DLD1 (cell line): Measurements from ENCODE around the gene KIF2C.
"Not testable (repeated sequence)": the region's sequence is repeated elsewhere in the genome, so short reads cannot be mapped to it uniquely, and the experiment has no call there.

Experiments
- in situ Hi-C: cut with HindIII; loops from 2 replicates; pipeline ENCODE4 v1.10.0; 2017; ENCODE audit warnings: low sequenced_read_pairs

The KIF2C gene

GRCh38 chr1:44792736-44793502 lies 53.3 kb downstream of the KIF2C start:
- in situ Hi-C loops = no loop called here

DNA sequence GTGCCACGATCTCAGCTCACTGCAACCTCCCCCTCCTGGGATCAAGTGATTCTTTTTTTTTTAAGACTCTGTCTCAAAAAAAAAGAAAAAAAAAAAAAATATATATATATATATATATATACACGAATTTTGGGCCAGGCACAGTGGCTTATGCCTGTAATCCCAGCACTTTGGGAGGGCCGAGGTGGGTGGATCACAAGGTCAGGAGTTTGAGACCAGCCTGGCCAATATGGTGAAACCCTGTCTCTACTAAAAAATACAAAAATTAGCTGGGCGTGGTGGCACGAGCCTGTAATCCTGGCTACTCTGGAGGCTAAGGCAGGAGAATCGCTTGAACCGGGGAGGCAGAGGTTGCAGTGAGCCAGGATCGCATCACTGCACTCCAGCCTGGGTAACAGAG lies 58.2 kb downstream of the KIF2C start:
- in situ Hi-C loops = not testable (repeated sequence)

DNA sequence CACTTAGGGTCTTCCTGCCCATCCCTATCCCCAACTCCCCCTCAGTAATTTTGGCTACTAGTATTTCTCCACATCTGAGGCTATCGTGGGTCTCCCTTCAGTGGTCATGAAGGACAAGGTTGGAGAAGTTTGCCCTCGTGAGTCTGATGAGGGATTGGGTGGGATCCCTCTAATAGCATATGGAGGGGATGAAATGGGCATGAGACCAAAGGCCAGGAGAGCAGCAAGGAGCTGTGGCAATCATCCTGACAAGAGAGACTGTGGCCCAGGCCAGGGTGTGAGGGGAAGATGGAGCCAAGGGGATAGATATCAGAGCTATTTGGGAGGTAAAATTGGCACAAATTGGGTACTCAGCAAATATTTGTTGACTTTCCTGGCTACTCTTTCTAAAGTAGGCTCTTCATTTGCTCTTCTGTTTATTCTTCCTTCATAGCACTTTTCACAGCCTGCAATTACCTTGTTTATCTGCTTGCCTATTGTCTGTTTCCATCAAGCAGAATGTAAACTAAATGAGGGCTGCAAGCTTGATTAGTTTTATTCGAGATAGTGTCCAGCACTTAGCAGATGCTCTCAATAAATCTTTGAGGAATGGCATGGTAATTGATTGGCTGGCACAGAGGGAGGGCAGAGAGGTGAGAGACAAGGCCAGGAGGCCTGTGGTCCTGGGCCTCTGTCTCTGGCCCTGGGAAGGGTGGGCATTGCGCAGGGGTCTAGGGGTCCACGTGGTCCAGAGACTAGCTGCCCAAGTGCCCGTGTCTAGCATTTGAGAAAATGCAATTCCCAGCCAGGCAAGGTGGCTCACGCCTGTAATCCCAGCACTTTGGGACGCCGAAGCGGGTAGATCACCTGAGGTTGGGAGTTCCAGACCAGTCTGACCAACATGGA lies 59.1 kb downstream of the KIF2C start:
- in situ Hi-C loops = no loop called here

DNA sequence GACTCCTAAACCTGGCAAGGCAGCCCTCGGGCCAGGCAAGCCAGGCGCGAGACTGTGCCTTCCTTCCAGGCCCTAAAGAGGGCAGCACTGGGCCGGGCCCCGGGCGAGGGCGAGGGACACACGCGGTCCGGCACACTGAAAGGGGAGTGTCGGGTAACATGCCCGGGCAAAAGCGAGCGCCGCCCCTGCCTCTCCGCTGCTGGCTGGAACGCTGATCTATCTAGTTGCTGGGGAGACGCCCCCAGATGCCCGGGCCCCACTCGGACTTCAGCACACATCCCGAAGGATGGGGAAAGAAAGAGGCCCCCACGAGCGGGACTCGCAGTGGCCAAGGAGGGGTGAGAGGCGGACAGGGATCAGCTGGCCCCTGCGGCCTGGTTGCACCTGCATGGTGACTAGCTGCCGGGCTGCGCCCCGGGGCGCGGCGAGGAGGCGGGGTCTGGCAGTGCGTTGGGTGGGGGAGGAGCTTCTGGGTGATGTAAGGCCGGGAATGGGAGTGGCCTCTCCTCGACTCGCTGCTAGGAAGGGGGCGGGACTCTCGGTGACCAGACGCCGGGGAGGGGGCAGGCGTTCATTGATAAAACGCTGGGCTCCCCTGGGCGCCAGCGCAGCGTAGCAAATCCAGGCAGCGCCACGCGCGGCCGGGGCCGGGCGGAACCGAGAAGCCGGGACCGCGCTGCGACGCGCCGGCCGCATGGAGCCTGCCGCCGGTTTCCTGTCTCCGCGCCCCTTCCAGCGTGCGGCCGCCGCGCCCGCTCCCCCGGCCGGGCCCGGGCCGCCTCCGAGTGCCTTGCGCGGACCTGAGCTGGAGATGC lies 60.3 kb downstream of the KIF2C start, which contains the start of gene PLK3:
TSS of gene PLK3 (plus strand) at position 608 of the 815 bp plus-strand sequence. CDS start at position 695, 87 bp downstream.
- in situ Hi-C loops = no loop called here

GRCh38 chr1:44801491-44802305 lies 62.1 kb downstream of the KIF2C start:
- in situ Hi-C loops = no loop called here

DNA sequence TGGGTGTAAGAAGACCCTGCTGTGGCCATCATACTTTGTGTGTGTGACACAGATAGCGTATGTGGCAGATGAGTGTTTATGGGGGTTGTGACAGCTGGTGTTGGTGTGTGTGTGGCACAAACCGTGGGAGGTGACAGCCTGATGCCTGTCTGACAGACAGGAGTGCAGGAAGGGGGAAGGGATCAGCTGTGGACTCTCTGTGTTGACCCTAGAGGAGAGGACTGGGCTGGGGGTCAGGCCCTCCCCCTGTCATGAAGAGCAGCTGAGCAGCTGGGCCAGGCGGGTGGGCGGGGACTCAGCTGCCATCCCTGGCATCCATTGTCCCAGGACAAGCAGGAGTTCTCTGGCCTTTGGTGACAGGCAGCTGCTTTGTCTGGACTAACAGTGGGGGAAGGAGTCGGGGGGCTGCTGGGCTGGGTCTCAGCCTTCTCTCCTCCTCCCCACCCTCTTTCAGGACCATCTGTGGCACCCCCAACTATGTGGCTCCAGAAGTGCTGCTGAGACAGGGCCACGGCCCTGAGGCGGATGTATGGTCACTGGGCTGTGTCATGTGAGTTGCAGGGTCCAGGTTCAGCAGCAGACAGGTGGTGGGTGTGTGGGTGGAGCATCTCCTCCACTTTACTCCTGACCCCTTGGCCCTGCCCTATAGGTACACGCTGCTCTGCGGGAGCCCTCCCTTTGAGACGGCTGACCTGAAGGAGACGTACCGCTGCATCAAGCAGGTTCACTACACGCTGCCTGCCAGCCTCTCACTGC lies 62.8 kb downstream of the KIF2C start:
- in situ Hi-C loops = no loop called here

DNA sequence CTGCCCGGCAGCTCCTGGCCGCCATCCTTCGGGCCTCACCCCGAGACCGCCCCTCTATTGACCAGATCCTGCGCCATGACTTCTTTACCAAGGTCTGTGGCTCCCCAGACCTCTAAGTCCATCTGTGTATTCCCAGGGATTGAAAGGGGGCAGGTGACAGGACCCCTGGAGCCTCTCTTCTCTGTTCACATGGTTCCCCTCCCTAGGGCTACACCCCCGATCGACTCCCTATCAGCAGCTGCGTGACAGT lies 63.4 kb downstream of the KIF2C start:
- in situ Hi-C loops = no loop called here

- in situ Hi-C loops = no loop called here
These were observed 63.9 kb downstream of the KIF2C start for GRCh38 chr1:44803312-44804095.

DNA sequence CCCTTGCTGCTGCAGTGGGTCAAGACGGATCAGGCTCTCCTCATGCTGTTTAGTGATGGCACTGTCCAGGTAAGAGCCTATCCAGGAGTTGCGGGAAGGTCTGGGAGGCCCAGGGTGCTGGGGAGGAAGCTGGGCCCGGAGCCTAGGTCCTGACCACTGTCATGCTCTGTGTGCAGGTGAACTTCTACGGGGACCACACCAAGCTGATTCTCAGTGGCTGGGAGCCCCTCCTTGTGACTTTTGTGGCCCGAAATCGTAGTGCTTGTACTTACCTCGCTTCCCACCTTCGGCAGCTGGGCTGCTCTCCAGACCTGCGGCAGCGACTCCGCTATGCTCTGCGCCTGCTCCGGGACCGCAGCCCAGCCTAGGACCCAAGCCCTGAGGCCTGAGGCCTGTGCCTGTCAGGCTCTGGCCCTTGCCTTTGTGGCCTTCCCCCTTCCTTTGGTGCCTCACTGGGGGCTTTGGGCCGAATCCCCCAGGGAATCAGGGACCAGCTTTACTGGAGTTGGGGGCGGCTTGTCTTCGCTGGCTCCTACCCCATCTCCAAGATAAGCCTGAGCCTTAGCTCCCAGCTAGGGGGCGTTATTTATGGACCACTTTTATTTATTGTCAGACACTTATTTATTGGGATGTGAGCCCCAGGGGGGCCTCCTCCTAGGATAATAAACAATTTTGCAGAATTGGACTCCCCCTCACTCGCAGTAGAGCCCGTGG lies 65.8 kb downstream of the KIF2C start:
- in situ Hi-C loops = no loop called here

DNA sequence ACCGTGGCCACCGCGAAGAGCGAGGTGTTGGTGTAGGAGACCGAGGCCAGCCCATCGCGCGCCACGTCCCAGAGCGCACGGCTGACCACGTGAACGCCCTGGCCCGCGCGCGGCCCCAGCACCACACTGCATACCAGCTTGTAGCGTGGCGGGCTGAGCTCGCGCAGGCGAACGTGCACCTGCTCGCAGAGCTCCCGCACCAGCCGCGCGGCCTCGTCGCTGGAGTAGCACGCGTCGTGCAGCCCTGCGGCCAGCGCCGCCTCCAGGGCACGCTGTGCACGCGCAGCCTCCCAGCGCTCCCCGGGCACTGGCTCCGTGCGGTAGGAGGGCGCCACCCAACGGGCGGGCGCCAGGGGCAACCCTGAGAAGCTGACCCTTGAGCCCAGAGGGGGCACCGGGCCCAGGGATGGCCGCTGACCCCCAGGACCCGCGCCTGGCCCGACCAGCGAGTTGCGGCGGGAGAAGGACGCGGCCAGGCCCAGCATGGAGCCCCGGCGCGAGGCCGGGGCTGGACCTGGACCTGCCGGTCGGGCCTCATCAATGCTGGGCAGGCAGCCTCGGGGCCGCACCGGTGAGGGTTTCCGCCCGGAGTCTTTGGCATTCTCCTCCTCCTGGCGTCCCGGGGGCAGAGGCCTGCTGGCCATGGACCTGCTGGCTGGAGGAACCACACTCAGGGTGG lies 66.5 kb downstream of the KIF2C start:
- in situ Hi-C loops = no loop called here

GRCh38 chr1:44806704-44807363 lies 67.2 kb downstream of the KIF2C start, which contains the start of gene DYNLT4:
DYNLT4 (minus strand) TSS chr1:44807351; CDS start chr1:44806668, 683 bp downstream.
- in situ Hi-C loops = no loop called here

DNA sequence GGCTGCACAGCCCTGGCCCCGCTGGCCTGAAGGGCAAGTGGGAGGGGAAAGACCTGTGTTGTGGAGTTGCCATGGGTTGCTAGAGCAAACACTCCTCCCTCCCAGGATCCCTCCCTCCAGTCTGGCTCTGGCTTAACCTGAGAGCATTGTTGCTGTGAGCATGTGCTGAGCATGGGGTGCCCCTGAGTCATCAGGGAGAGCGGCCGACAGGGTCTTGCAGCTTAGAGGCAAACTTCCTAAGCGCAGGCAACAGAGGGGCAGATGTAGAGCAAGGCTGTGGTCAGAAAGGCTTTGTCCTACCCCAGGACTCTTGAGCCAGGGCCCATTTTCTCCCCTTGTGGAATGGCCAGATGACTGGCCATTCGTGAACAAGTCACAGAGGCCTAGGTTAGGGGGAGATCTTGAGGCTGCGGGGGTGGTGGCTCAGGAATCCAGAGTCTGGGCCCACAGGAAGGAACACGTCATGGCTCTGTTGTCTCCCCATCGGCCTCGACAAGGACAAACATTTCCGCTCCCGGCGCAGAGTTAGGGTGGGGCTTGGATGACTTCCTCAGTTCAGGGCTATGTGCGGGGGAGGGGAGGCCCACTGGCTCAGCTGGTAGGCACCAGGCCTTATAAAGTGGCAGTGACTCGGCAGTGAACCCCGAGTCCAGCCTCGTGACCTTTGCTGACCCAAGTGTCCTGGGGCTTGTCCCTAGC lies 67.9 kb downstream of the KIF2C start:
- in situ Hi-C loops = no loop called here

DNA sequence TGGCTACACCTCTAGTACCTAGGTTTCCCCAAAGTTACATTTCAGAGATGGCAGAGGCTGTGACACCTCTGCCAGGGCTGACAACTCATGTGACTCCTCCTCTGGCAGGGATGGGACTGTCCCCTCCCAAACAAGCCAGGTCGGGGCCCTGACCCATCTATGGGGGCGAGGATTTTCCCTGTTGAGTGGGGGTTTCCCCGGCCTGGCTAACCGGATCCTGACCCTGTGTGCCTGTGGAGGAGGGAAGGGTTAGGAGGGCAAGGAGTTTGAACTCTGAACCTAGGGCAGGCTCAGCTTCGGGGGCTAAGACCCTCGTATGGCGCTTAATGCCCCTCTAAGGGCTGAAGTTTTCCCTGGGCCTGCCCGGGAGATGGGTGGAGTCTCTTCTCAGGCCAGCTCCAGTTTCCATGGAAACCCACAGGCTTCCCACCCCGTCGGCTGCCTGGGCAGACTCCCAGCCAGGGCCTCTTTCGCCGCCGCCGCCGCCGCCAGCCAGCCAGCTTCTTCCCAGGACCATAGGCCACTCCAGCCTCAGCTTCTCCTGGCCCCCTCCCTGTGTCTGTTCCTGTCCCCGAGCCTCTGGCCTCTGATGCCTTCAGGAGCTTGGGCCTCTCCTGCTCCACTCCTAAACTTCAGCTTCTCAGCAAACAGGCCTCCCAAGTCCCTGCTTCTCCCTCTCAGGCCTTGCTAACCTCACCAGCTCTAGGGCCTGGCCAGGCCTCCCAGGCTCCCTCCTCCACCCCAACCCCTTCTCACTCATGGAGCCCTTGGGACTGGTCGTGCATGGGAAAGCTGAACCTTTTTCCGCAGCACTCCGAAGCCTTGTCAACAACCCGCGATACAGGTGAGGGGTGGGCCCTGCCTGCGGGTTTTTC lies 68.7 kb downstream of the KIF2C start, which contains the start of gene BTBD19:
TSS of gene BTBD19 (plus strand) at position 461 of the 875 bp plus-strand sequence. CDS start at position 759, 298 bp downstream.
- in situ Hi-C loops = no loop called here

DNA sequence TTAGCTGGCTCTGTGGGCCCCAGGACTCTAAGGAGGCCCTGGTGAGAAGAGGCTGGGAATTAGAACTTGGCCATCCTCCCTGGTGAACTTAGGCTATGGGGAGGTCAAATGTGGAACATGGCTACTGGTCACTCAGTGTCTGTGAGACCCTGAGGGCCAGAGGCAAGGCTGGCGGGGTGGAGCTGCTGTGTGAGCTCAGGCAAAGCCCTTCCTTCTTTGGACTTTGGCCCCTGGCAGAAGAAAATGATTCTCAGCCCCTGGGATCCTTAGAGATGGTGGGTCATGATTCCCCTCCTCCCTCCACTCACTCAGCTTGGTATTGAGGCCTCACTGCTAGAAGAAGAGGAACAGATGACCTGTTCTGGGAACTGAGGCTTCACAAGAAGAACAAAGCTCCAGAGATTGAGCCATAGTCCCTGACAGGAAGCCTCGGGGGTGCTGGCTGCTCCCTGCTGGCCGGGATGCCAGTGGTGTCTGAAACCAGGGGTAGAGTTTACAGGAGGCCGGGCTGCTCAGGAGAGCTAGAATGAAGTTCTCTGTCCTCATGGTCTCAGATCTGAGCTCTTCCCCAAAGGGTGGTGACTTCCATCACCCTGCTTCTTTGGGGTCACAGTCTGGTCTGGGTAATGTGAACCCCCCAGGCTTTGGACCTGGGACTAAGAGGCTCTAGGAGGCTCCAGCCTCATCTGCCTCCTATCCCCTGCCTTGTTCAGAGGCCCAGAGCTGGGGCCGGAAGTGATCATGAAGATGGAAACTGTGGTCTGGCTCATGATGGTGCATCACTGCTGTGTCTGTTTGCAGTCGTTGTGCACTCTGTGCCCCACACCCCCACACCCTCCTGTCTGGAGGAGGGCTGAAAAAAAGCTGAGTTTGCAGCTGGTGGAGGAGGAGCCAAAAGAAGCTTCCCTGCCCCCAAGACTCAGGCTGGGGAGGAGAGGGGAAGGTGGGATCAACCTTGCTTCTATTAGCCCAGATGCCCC lies 69.6 kb downstream of the KIF2C start:
- in situ Hi-C loops = no loop called here
